OCI-LY1 (cell line): ENCODE measurements around the gene IFT43.

Experiments used
- CTCF ChIP-seq: fragments of 200-600 bp; sonication (generic), shearing (Covaris generic); IDR thresholded peaks from 2 replicates; pipeline ENCODE4 v1.5.1; 2017; ENCODE audit warnings: mild to moderate bottlenecking, antibody characterized with exemption, low read length, moderate library complexity, mixed read lengths
- EZH2 ChIP-seq: fragments of 200-600 bp; sonication (generic), shearing (Covaris generic); IDR thresholded peaks from 2 replicates; pipeline ENCODE4 v1.8.0; 2017; ENCODE audit warnings: borderline replicate concordance, mixed run types, mild to moderate bottlenecking, antibody characterized with exemption, low read length, moderate library complexity, mixed read lengths

- no peak for TF ChIP-seq EZH2
- no peak for TF ChIP-seq CTCF
These were observed 66.3 kb downstream of the IFT43 start for GRCh38 chr14:76051717-76052465.
